Hepatocyte (in vitro differentiated cells): ENCODE results near the gene VSIG10L2. TPM values are rescaled to one million over a fixed set of nuclear protein-coding genes. Genes with fewer than 3 reads are reported as not detected.

Source experiments
- DNase-seq: peaks from one replicate; pipeline ENCODE4 v3.0.0-alpha.2; 2016; ENCODE audit warnings: low spot score
- H2AFZ ChIP-seq: fragments of 200-600 bp; sonication (generic); 2 replicates; pipeline ENCODE4 v1.6.0; 2016; ENCODE audit warnings: antibody characterized with exemption, mild to moderate bottlenecking
- H3K27ac ChIP-seq: fragments of 200-600 bp; sonication (generic); 2 replicates; pipeline ENCODE4 v1.5.1; 2016; ENCODE audit warnings: mild to moderate bottlenecking
- H3K27me3 ChIP-seq: fragments of 200-600 bp; sonication (generic); 2 replicates; pipeline ENCODE4 v1.6.1; 2016
- H3K36me3 ChIP-seq: fragments of 200-600 bp; sonication (generic); replicated peaks from 2 replicates; pipeline ENCODE4 v1.5.1; 2016; ENCODE audit warnings: low read depth; ENCODE audit not compliant: insufficient read depth
- H3K4me1 ChIP-seq: fragments of 200-600 bp; sonication (generic); 2 replicates; pipeline ENCODE4 v1.5.1; 2016; ENCODE audit warnings: mild to moderate bottlenecking, moderate library complexity; ENCODE audit not compliant: insufficient read depth
- H3K4me2 ChIP-seq: fragments of 200-600 bp; sonication (generic); 2 replicates; pipeline ENCODE4 v1.6.0; 2016
- H3K4me3 ChIP-seq: fragments of 200-600 bp; sonication (generic); 2 replicates; pipeline ENCODE4 v1.5.1; 2016; ENCODE audit warnings: mild to moderate bottlenecking
- H3K79me2 ChIP-seq: fragments of 200-600 bp; sonication (generic); 2 replicates; pipeline ENCODE4 v1.6.0; 2017; ENCODE audit warnings: mild to moderate bottlenecking
- H3K9me2 ChIP-seq: fragments of 200-600 bp; sonication (generic); replicated peaks from 2 replicates; pipeline ENCODE4 v1.6.0; 2017; ENCODE audit warnings: mild to moderate bottlenecking; ENCODE audit not compliant: insufficient read depth
- H3K9me3 ChIP-seq: fragments of 200-600 bp; sonication (generic); 2 replicates; pipeline ENCODE4 v1.5.1; 2016; ENCODE audit warnings: low read depth, mild to moderate bottlenecking
- H4K20me1 ChIP-seq: fragments of 200-600 bp; sonication (generic); 2 replicates; pipeline ENCODE4 v1.6.0; 2016; ENCODE audit warnings: mild to moderate bottlenecking; ENCODE audit not compliant: insufficient read depth, poor library complexity, severe bottlenecking
- EZH2 ChIP-seq: fragments of 200-600 bp; sonication (generic); IDR thresholded peaks from 2 replicates; pipeline ENCODE4 v1.6.1; 2016; ENCODE audit warnings: antibody characterized with exemption, mild to moderate bottlenecking, borderline replicate concordance
- EZH2phosphoT487 ChIP-seq: fragments of 200-600 bp; sonication (generic); IDR thresholded peaks from one replicate; pipeline ENCODE4 v1.6.1; 2018; ENCODE audit warnings: antibody characterized with exemption, mild to moderate bottlenecking, low read depth, moderate library complexity; ENCODE audit not compliant: unreplicated experiment, severe bottlenecking
- WGBS: methylation state at CpG from one replicate; pipeline ENCODE4 v1.1.6; 2016; ENCODE audit warnings: low lambda C conversion rate; ENCODE audit errors: missing lambda C conversion rate; 5-methylcytosine and 5-hydroxymethylcytosine counted together
- polyA plus RNA-seq: library from polyadenylated mRNA; unstranded; fragments of >200 nt; fragmentation: Nextera tagmentation; extraction: Ambion mirVana; gene quantifications from 2 replicates; pipeline ENCODE4 v1.2.1, GENCODE V29; 2016
- total RNA-seq: library from RNA; depleted of rRNA; stranded (reverse); fragments of >200 nt; gene quantifications from 2 replicates; pipeline ENCODE4 v1.2.3, GENCODE V29; 2014
- TF ChIP-seq, protein P1 (sequence below): fragments of 200-600 bp; sonication (generic); IDR thresholded peaks from 2 replicates; pipeline ENCODE4 v1.5.1; 2016; ENCODE audit warnings: antibody characterized with exemption, mild to moderate bottlenecking; ENCODE audit not compliant: poor library complexity

Gene VSIG10L2
- total and polyA plus RNA-seq, 2 experiments from 2014 or later: not detected

GRCh38 chr11:125938418-125938817 lies 7.4 kb upstream of the VSIG10L2 start:
- H3K4me2 ChIP-seq: no peak overlapping the region
- DNase-seq: no peak
- no peaks in the 10 kb centered on the region for H3K9me2 ChIP-seq
- no peak overlapping the region for H3K27ac ChIP-seq
- 93% methylated on average over 5 of the region's 5 CpGs for WGBS
- H3K4me3 ChIP-seq: no peak overlapping the region
- H4K20me1 ChIP-seq: no peaks in the 10 kb centered on the region
- H3K79me2 ChIP-seq: no peaks in the 10 kb centered on the region
- H3K4me1 ChIP-seq: no peaks in the 10 kb centered on the region
- TF ChIP-seq EZH2phosphoT487: no peak
- TF ChIP-seq, protein P1, sequence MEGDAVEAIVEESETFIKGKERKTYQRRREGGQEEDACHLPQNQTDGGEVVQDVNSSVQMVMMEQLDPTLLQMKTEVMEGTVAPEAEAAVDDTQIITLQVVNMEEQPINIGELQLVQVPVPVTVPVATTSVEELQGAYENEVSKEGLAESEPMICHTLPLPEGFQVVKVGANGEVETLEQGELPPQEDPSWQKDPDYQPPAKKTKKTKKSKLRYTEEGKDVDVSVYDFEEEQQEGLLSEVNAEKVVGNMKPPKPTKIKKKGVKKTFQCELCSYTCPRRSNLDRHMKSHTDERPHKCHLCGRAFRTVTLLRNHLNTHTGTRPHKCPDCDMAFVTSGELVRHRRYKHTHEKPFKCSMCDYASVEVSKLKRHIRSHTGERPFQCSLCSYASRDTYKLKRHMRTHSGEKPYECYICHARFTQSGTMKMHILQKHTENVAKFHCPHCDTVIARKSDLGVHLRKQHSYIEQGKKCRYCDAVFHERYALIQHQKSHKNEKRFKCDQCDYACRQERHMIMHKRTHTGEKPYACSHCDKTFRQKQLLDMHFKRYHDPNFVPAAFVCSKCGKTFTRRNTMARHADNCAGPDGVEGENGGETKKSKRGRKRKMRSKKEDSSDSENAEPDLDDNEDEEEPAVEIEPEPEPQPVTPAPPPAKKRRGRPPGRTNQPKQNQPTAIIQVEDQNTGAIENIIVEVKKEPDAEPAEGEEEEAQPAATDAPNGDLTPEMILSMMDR: no peak
- TF ChIP-seq EZH2: no peak
- H3K27me3 ChIP-seq: no peaks in the 10 kb centered on the region
- H3K36me3 ChIP-seq: no peaks in the 10 kb centered on the region
- no peaks in the 10 kb centered on the region for H3K9me3 ChIP-seq
- H2AFZ ChIP-seq: no peak overlapping the region

DNA sequence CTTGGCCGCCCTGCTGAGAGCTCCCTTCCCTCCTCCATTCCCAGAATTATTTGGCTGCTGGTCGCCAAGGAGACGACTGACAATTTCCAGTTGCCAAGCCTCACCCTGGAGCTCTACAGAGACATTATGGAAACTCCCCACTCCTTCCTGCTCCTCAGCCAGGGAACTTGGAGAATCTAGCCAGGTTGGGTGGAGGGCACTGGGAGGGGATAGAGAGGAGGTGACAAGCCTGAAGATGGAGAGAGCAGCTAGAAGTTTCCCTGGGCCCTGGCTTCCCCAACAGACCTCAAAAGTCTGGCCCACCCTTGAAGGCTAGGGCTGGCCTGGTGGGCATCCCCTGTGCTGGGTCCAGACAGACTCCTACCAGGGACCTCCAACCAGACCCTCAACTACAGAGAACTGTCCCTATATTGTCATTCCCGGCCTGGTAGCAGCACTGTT lies 6.7 kb upstream of the VSIG10L2 start:
- H3K4me1 ChIP-seq: no peaks in the 10 kb centered on the region
- H2AFZ ChIP-seq: no peak overlapping the region
- TF ChIP-seq, protein P1: no peak
- TF ChIP-seq EZH2 (no peak), EZH2phosphoT487 (no peak)
- H3K4me2 ChIP-seq: no peak overlapping the region
- no peak overlapping the region for H3K27ac ChIP-seq
- 51% methylated on average over 4 of the region's 4 CpGs for WGBS
- no peaks in the 10 kb centered on the region for H3K9me3 ChIP-seq
- no peaks in the 10 kb centered on the region for H3K9me2 ChIP-seq
- no peaks in the 10 kb centered on the region for H3K79me2 ChIP-seq
- no peak for DNase-seq
- no peaks in the 10 kb centered on the region for H3K36me3 ChIP-seq
- H3K27me3 ChIP-seq: no peaks in the 10 kb centered on the region
- H3K4me3 ChIP-seq: no peak overlapping the region
- no peaks in the 10 kb centered on the region for H4K20me1 ChIP-seq

GRCh38 chr11:125940145-125940544 lies 5.7 kb upstream of the VSIG10L2 start:
- H3K9me2 ChIP-seq: no peaks in the 10 kb centered on the region
- H3K9me3 ChIP-seq: no peaks in the 10 kb centered on the region
- H3K79me2 ChIP-seq: no peaks in the 10 kb centered on the region
- no peak overlapping the region for H3K4me3 ChIP-seq
- WGBS: 98% methylated on average over 4 of the region's 4 CpGs
- TF ChIP-seq, protein P1: no peak
- TF ChIP-seq EZH2phosphoT487 (no peak), EZH2 (no peak)
- no peaks in the 10 kb centered on the region for H4K20me1 ChIP-seq
- no peak overlapping the region for H3K4me2 ChIP-seq
- H3K27me3 ChIP-seq: no peaks in the 10 kb centered on the region
- no peak for DNase-seq
- no peak overlapping the region for H3K27ac ChIP-seq
- H3K36me3 ChIP-seq: no peaks in the 10 kb centered on the region
- no peak overlapping the region for H2AFZ ChIP-seq
- H3K4me1 ChIP-seq: no peaks in the 10 kb centered on the region

GRCh38 chr11:125941267-125941618 lies 4.6 kb upstream of the VSIG10L2 start:
- no peak overlapping the region for H3K4me2 ChIP-seq
- H3K4me1 ChIP-seq: no peaks in the 10 kb centered on the region
- H3K9me2 ChIP-seq: no peaks in the 10 kb centered on the region
- H3K9me3 ChIP-seq: no peaks in the 10 kb centered on the region
- no peaks in the 10 kb centered on the region for H3K36me3 ChIP-seq
- H3K27me3 ChIP-seq: no peaks in the 10 kb centered on the region
- no peak overlapping the region for H2AFZ ChIP-seq
- WGBS: 93% methylated on average over 4 of the region's 4 CpGs
- H3K27ac ChIP-seq: no peak overlapping the region
- TF ChIP-seq EZH2phosphoT487 (no peak), EZH2 (no peak)
- TF ChIP-seq, protein P1: no peak
- no peaks in the 10 kb centered on the region for H4K20me1 ChIP-seq
- H3K79me2 ChIP-seq: no peaks in the 10 kb centered on the region
- DNase-seq: no peak
- H3K4me3 ChIP-seq: no peak overlapping the region
